HG03025 (cell line): ENCODE results near the gene VTCN1.
"Not testable (repeated sequence)": the region's sequence is repeated elsewhere in the genome, so short reads cannot be mapped to it uniquely, and the experiment has no call there.

Experiments
- ATAC-seq: cut with Tn5 transposase; IDR thresholded peaks from one replicate; pipeline ENCODE4 v1.9.1; 2021; ENCODE audit warnings: mild to moderate bottlenecking, moderate library complexity; ENCODE audit not compliant: unreplicated experiment, low FRiP score

Gene VTCN1

DNA sequence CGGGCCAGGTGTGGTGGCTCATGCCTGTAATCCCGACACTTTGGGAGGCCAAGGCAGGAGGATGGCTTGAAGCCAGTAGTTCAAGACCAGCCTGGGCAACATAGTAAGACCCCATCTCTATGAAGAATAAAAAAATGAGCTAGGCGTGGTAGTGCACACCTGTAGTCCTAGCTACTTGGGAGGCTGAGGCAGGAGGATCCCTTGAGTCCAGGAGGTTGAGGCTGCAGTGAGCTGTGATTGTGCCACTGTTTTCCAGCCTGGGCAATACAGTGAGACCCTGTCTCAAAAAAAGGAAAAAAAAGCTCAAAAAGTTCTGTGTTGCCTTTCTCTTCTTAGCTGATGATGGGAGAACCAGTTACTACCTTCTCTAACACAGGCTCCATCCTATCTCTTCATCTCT is 108.9 kb downstream of the VTCN1 start:
- not testable (repeated sequence) for ATAC-seq

DNA sequence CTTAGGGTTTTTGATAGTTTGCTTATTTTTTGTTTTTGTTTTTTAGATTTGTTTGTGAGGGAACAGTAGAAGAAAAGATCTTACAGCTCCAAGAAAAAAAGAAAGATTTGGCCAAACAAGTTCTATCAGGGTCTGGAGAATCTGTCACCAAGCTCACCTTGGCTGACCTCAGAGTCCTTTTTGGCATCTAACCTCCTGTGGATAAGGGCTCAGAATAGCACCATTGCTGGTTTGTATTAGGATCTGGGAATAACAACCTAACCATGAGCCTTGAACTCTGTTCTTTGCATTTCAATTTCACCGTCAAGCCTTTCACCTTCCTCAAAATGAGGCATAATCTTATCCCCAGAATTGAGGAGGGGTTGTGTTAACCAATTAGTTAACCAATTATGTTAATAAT is 109.4 kb downstream of the VTCN1 start:
- no peak for ATAC-seq

DNA sequence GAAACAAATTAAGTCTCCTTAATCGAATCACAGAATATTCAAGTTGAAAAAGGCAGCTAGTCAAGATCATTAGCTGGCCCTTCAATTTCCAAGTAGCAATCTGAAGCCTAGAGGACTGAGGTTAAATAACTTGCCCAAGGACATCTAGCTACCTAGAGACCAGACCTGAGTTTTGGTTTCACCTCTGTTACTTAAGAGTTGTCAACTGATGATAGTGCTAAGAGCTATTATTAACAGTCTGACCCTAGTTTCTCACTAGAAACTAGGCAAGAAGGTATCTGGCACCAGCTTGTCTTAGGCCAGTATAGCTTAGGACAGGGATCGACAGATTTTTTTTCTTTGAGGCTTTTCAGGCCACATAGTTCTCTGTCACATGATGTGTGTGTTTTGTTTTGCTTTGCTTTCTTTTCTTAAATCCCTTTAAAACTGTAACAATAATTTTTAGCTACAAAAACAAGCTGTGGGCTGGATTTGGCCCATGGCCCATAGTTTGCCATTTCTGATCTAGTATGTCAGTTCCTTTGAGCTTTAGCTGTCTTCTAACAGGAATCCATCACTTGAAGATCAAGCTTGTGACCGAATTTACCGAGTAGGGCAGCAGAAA is 112.3 kb downstream of the VTCN1 start:
- ATAC-seq = no peak

DNA sequence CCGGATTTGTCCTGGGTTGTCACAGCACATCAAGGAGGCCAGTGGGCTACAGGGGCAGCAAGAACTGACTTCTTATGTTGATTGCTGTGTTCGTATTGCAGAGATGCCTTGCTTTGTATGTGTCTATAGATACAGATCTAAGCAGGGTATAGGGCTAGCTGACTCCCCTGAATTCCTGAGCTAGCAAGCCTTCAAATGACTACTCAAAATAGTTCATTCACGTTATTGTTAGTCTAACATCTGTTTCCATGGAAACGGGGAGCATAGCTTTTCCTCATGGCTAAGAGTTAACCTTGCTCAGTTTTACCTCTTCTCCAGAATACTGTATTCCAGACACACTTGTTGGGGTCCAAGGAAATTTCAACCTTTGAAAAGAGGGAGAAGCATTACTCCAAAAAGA is 113.3 kb downstream of the VTCN1 start:
- ATAC-seq = no peak

DNA sequence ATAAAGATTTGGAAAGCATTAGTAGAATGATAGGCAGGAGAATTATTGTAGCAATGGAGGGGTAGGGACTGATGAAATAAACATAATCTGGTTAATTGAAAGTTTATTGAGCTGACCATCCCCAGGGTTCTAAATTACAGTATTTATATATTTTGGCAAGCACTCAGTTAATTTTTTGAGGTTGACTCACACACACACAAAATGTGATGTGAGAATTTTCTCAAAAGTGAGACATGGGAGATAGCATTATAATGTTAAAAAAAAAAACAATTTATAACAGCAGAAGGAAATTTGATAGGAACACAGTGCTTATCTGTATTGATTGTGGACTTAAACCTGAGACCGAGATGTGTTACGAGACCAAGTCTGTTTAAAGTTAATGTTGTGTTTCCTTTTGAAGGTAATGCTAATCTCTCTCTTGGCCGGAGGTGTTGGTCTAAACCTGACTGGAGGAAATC is 113.7 kb downstream of the VTCN1 start:
- no peak for ATAC-seq

DNA sequence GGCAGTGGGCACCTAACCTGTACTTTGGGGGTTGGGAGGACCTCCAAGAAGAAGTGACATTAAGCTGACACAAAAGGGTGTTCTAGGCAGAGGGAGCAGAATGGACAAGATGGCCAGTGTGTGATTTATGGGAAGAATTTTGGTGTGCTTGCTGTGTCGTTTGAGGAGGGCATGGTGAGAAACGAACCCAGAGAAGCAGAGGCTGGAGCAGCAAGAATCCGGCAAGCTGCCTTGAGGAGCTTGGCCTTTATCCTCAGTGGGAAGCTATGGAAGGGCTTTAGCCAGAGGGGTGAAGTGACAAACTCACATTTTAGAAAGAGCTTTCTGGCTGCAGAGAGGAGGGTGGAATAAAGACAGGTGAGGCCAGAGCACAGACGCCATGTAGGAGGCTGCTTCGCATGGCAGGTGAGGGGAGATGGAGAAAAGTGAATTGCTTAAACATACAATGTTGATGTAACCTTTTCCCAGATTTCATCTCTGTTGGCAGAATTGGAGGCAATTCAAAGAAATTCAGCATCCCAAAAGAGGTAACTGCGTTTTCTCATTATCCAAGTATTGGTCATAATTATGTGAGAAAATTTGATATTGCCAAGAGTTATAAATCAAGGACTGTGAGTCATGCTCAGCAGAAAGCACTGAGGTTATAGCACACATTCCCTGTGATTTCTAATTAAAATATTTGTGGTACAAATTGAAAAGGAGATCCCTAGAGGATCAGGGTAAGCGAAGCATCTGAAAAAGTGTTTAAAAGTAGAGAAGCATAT is 115.7 kb downstream of the VTCN1 start:
- no peak for ATAC-seq

DNA sequence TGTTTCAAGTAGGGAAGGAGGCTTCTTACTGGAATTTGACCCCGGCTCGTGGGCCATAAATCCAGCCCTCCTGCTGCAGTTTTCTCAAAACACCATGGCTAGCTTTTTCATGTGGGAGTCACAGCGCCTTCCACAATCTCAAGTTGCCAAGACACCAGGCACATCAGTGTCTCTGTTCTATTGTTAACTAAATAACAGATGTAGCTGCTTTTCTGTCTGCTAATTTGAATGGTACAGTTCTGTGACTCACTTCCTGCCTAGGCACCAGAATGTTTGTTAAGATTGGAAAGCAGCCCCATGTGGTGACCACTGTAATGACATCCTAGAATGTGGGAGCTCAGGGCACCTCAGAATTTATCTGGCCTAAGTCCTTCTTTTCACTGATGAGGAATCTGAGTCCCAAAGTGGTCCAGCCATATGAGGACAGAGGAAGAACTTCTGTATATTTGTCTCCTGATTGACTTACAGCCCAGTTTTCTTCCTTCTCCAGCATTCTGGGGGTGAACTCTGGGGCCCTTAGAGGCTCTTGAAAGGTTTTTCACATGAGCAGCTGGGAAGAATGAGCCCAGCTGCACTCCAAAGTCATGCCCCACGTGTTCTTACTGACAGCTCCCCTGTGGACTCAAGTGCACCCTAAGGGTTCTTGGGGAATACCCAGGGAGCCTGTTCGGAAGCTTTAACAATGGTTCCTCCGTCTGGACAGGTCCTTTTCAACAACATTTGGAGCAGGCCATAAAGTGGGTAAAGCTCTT is 116.7 kb downstream of the VTCN1 start:
- peak; percentile 71 for ATAC-seq
